ENCODE data around the gene COQ2.
"Not testable (repeated sequence)": the region's sequence is repeated elsewhere in the genome, so short reads cannot be mapped to it uniquely, and the experiment has no call there.

The COQ2 gene

GRCh38 chr4:83247415-83248357 is 36.9 kb downstream of the COQ2 start:
- no peak for TF ChIP-seq CTCF (IDR thresholded peaks at IDR 0.05; ENCODE audit: borderline replicate concordance, insufficient read depth, low read depth, low read length)
- H3K4me3 ChIP-seq (ENCODE audit: low read depth, low read length): no peak overlapping the region

GRCh38 chr4:83241132-83241531 is 43.5 kb downstream of the COQ2 start:
- no peak overlapping the region for H3K4me3 ChIP-seq (ENCODE audit: low read depth, low read length)
- no peak for TF ChIP-seq CTCF (IDR thresholded peaks at IDR 0.05; ENCODE audit: borderline replicate concordance, insufficient read depth, low read depth, low read length)

- no peak for TF ChIP-seq CTCF (IDR thresholded peaks at IDR 0.05; ENCODE audit: borderline replicate concordance, insufficient read depth, low read depth, low read length)
- no peak overlapping the region for H3K4me3 ChIP-seq (ENCODE audit: low read depth, low read length)
Observed at GRCh38 chr4:83240379-83240875, 44.2 kb downstream of the COQ2 start.

GRCh38 chr4:83238393-83239248 is 46.0 kb downstream of the COQ2 start:
- H3K4me3 ChIP-seq (ENCODE audit: low read depth, low read length): no peak overlapping the region

GRCh38 chr4:83237591-83237990 is 47.0 kb downstream of the COQ2 start:
- no peak for TF ChIP-seq CTCF (IDR thresholded peaks at IDR 0.05; ENCODE audit: borderline replicate concordance, insufficient read depth, low read depth, low read length)
- H3K4me3 ChIP-seq (ENCODE audit: low read depth, low read length): no peak overlapping the region

More at GRCh38 chr4:83238393-83239248, 46.0 kb downstream of the COQ2 start:
- TF ChIP-seq CTCF (IDR thresholded peaks at IDR 0.05; ENCODE audit: borderline replicate concordance, insufficient read depth, low read depth, low read length): no peak

GRCh38 chr4:83235645-83236133 is 48.9 kb downstream of the COQ2 start:
- not testable (repeated sequence) for H3K4me3 ChIP-seq (ENCODE audit: low read depth, low read length)
